Panc1 (cell line): ENCODE data around the gene KCNH5.

Experiments
- CTCF ChIP-seq: fragments of 450-650 bp; IDR thresholded peaks from 2 replicates; pipeline ENCODE4 v1.5.1; 2017; ENCODE audit warnings: mild to moderate bottlenecking
- SIN3A ChIP-seq: IDR thresholded peaks from 2 replicates; pipeline ENCODE4 v1.6.1; 2012; ENCODE audit warnings: low read depth, mild to moderate bottlenecking, low read length, moderate library complexity, borderline replicate concordance; ENCODE audit not compliant: insufficient read depth

- TF ChIP-seq CTCF (no peak), SIN3A (no peak)
Measured at GRCh38 chr14:62667421-62667914, 377.8 kb downstream of the KCNH5 start.
